Activated CD4-positive, alpha-beta T cell treated with anti-CD3 and anti-CD28 coated beads for 36 hours (primary cell): ENCODE measurements around the gene RRP1B. TPM values are rescaled to one million over a fixed set of nuclear protein-coding genes. Genes with fewer than 3 reads are reported as not detected.

Experiments used
- ATAC-seq: fragments of 200-7000 bp; cut with Tn5 transposase; one replicate; pipeline ENCODE4 v1.10.0; 2021; ENCODE audit warnings: mild to moderate bottlenecking, moderate library complexity
- CTCF ChIA-PET: fragments of 350-600 bp; sonication (Branson Sonifier 250); formaldehyde crosslinking; loops from one replicate; lab custom pipeline; 2021; ENCODE audit warnings: antibody characterized with exemption; lab: Charles Lee
- POLR2A ChIA-PET: fragments of 350-600 bp; sonication (Branson Sonifier 250); formaldehyde crosslinking; loops from one replicate; lab custom pipeline; 2021; ENCODE audit warnings: antibody characterized with exemption, inconsistent platforms; lab: Charles Lee
- DNase-seq: peaks from one replicate; pipeline ENCODE4 v3.0.0-alpha.2; 2020
- H3K27ac Mint-ChIP-seq: one replicate; pipeline ENCODE4 v1.8.0; 2021; ENCODE audit warnings: mixed read lengths
- H3K27me3 Mint-ChIP-seq: one replicate; pipeline ENCODE4 v1.8.0; 2021; ENCODE audit warnings: mixed read lengths
- H3K36me3 Mint-ChIP-seq: one replicate; pipeline ENCODE4 v1.8.0; 2021; ENCODE audit warnings: low read depth, mixed read lengths
- H3K4me1 Mint-ChIP-seq: one replicate; pipeline ENCODE4 v1.8.0; 2021; ENCODE audit warnings: mixed read lengths
- H3K4me3 Mint-ChIP-seq: one replicate; pipeline ENCODE4 v1.8.0; 2021; ENCODE audit warnings: mild to moderate bottlenecking, moderate library complexity, mixed read lengths
- H3K9me3 Mint-ChIP-seq: one replicate; pipeline ENCODE4 v1.8.0; 2021; ENCODE audit warnings: low read depth, mixed read lengths
- intact Hi-C, 2 experiments: fragments of 100-400 bp; cut with DNase I in 1 of 2; cut with micrococcal nuclease in 1 of 2; formaldehyde crosslinking; loops; one replicate each; pipeline versions ENCODE4 v1.14.2 to v1.15.1; 2022 to 2024; cut with DNase I, micrococcal nuclease
- microRNA-seq: library from miRNA; unstranded; fragments of <30 nt; microRNA quantifications from one replicate; pipeline ENCODE4 v1.2.0, GENCODE V29; 2021; ENCODE audit warnings: borderline replicate concordance
- total RNA-seq, 2 experiments: library from RNA; stranded (reverse); gene quantifications; one replicate each; pipeline ENCODE4 v1.2.3, GENCODE V29; 2021

Gene RRP1B
- total RNA-seq, 2 experiments from 2014 or later: 64.0 to 66.7 TPM

GRCh38 chr21:43737158-43737950 lies 78.0 kb downstream of the RRP1B start:
- POLR2A ChIA-PET: no interaction called here
- DNase-seq (no peak), ATAC-seq (no peak)
- Mint-ChIP-seq H3K4me1 (peaks cover 31% of the 10 kb centered on the region), H3K27ac (no peak overlapping the region), H3K9me3 (no peaks in the 10 kb centered on the region), H3K27me3 (no peaks in the 10 kb centered on the region), H3K4me3 (no peak overlapping the region), H3K36me3 (peaks cover 10% of the 10 kb centered on the region)
- intact Hi-C loops: no loop called here
- CTCF ChIA-PET: interaction anchor here (0.5 to 1.3 kb wide), 2 partner anchors 10 to 201 kb away, joined by 3 read pairs; no protein-coding TSS in a partner anchor

DNA sequence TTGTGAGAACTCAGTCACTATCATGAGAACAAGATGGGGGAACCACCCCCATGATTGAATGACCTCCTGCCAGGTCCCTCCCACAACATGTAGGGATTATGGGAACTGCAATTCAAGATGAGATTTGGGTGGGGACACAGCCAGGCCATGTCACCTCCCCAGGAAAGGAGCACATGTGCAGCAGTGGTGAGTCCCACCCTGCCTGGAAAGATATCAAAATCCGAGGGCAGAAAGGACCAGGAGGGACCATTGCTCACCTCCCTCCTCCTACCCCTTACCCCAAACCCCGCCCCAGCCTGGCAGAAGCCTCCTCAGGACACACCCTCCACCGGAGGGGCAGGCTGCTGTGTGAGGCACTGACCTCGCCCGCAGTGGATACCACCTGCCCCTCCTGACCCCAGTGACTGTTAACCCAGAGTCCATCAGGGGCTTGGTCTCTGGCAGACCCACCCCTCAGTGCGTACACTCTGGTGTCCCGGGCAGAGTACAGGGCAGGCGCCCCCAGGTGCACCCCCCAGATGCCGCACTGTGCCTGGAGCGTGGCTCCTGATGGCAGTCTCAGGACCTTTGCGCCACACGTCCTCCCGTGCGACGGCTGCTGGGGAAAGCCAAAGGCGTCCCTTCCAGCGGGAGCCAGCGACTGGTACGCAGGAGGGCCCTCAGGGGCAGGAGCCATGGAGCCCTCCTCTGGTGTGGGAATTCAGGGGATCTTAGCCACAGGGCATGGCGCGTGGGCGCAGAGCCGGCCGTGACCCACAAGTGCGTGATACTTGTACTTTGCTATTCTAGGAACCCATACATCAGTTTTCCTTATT lies 80.5 kb downstream of the RRP1B start:
- DNase-seq: peak; percentile 17
- CTCF ChIA-PET: no interaction called here
- Mint-ChIP-seq H3K27me3 (no peaks in the 10 kb centered on the region), H3K36me3 (peaks cover 21% of the 10 kb centered on the region), H3K9me3 (no peaks in the 10 kb centered on the region), H3K4me3 (no peak overlapping the region), H3K4me1 (peaks cover 8% of the 10 kb centered on the region), H3K27ac (no peak overlapping the region)
- POLR2A ChIA-PET: interaction anchor here (0.6 kb wide), 1 partner anchor 179 kb away, joined by 3 read pairs; no protein-coding TSS in a partner anchor
- intact Hi-C loops: no loop called here
- ATAC-seq: peak; percentile 19

DNA sequence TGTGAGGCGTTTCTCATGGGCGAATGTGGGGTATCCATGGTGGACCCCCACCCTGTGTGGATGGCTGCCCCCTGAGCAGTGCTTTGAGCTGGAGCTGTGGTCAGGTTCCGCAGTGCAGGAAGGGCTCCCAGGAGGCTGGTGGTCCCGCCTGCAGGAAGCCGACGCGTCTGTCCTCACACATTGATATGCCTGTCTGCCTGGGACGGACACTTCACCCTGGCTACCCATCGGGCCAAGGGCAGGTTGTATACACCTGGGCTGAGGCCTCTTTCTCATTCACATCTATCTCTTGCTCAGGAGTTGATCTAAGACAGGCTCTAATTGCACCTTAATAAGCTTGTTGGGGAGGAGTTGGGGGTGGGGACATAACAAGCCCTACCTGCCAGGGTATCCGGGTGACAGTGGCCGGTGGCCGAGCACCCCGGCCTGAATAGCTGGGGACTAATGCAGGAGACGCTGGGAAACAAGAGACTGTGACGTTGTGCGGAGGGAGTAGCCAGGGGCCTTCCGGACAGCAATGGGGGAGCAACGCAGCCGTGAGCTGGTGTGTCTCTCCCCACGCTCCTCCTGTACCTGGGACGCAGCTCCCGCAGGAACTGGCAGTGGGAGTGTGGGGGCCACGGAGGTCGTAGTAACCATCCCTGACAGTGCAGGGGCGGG lies 81.3 kb downstream of the RRP1B start:
- CTCF ChIA-PET: no interaction called here
- DNase-seq (peak; percentile 18), ATAC-seq (peak; percentile 44)
- Mint-ChIP-seq H3K27ac (no peak overlapping the region), H3K4me1 (peaks cover 3% of the 10 kb centered on the region), H3K4me3 (no peak overlapping the region), H3K36me3 (peaks cover 24% of the 10 kb centered on the region), H3K27me3 (no peaks in the 10 kb centered on the region), H3K9me3 (no peaks in the 10 kb centered on the region)
- intact Hi-C loops: no loop called here
- POLR2A ChIA-PET: interaction anchor here (0.6 kb wide), 1 partner anchor 178 kb away, joined by 3 read pairs; no protein-coding TSS in a partner anchor

DNA sequence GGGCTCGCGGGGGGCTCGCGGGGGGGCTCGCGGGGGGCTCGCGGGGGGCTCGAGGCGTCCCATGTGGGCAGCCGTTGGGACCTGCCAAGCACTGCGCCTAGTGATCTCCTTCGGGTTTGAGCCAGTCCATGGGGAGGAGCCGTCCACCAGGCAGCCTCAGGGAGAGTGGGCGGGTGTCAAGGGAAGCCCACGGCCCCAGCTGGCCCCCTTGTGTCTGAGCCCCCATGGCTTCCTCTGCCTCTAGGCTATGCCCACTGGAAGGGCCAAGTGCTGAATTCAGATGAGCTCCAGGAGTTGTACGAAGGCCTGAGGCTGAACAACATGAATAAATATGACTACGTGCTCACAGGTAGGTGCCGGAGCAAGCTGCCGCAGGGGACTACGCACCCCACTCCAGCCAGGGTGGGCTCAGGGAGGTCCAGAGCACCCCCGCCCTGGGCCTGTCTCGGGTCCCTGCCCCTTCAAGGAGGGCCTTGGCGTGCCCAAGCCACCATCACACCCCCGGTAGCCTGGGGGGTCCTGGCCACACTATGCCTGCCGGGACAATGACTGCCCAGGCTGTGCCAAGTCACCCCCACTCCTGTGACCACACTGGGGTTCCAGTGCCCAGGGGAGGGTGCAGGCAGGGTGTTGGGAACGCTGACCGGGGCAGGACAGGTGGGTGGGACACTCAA lies 82.2 kb downstream of the RRP1B start:
- peaks cover 23% of the 10 kb centered on the region for H3K36me3 Mint-ChIP-seq
- POLR2A ChIA-PET: no interaction called here
- intact Hi-C loops: no loop called here
- H3K27me3 Mint-ChIP-seq: no peaks in the 10 kb centered on the region
- ATAC-seq: no peak
- H3K9me3 Mint-ChIP-seq: no peaks in the 10 kb centered on the region
- CTCF ChIA-PET: interaction anchor here (0.6 kb wide), 1 partner anchor 200 kb away, joined by 5 read pairs; no protein-coding TSS in a partner anchor
- no peak overlapping the region for H3K27ac Mint-ChIP-seq
- peaks cover 3% of the 10 kb centered on the region for H3K4me1 Mint-ChIP-seq
- no peak overlapping the region for H3K4me3 Mint-ChIP-seq
- no peak for DNase-seq

- no peak overlapping the region for H3K27ac Mint-ChIP-seq
- no peak for DNase-seq
- peaks cover 23% of the 10 kb centered on the region for H3K36me3 Mint-ChIP-seq
- peaks cover 3% of the 10 kb centered on the region for H3K4me1 Mint-ChIP-seq
- no peak for ATAC-seq
- intact Hi-C loops: no loop called here
- CTCF ChIA-PET: no interaction called here
- POLR2A ChIA-PET: no interaction called here
- no peaks in the 10 kb centered on the region for H3K9me3 Mint-ChIP-seq
- H3K4me3 Mint-ChIP-seq: no peak overlapping the region
- H3K27me3 Mint-ChIP-seq: no peaks in the 10 kb centered on the region
Measured at GRCh38 chr21:43743947-43744346, 84.6 kb downstream of the RRP1B start.

GRCh38 chr21:43744725-43745124 lies 85.4 kb downstream of the RRP1B start:
- no peak overlapping the region for H3K4me3 Mint-ChIP-seq
- ChIA-PET POLR2A (no interaction called here), CTCF (no interaction called here)
- DNase-seq (no peak), ATAC-seq (no peak)
- intact Hi-C loops: no loop called here
- H3K36me3 Mint-ChIP-seq: peaks cover 30% of the 10 kb centered on the region
- no peaks in the 10 kb centered on the region for H3K9me3 Mint-ChIP-seq
- no peaks in the 10 kb centered on the region for H3K27me3 Mint-ChIP-seq
- H3K4me1 Mint-ChIP-seq: peaks cover 3% of the 10 kb centered on the region
- no peak overlapping the region for H3K27ac Mint-ChIP-seq

Small RNA genes within 50 kb of the gene (microRNA-seq; reads per million reads assigned to microRNA genes)
- not detected for gene MIR6070

Other genes with a start within 250 kb of the RRP1B start
- 1 to 10 TPM; 6.4 to 9.6 TPM for gene SIK1, start 232.4 kb upstream of the RRP1B start, total RNA-seq
- 1 to 10 TPM; 1.5 to 1.6 TPM for gene HSF2BP, start 72 bp upstream of the RRP1B start, total RNA-seq
- 100 to 1,000 TPM in 1 of 2 experiments, 10 to 100 TPM in 1; 96.9 to 117 TPM for gene PDXK, start 59.6 kb downstream of the RRP1B start, total RNA-seq
- gene CSTB, start 116.7 kb downstream of the RRP1B start, total RNA-seq: 10 to 100 TPM; 29.9 to 30.9 TPM
- 10 to 100 TPM; 51.7 to 53.4 TPM for gene RRP1, start 130.0 kb downstream of the RRP1B start, total RNA-seq
- 10 to 100 TPM; 73.5 to 90.7 TPM for gene AGPAT3, start 205.7 kb downstream of the RRP1B start, total RNA-seq